Esophagus muscularis mucosa (tissue), 4 donors: Measurements from ENCODE around the gene RAPGEF1.

Source experiments
- CTCF ChIP-seq, 3 experiments: fragments of 200-600 bp in 2 of 3; fragments of 450-650 bp in 1 of 3; sonication (generic) in 2 of 3; IDR thresholded peaks; one replicate each; pipeline ENCODE4 v1.5.1; 2017 to 2019; ENCODE audit warnings: antibody characterized with exemption in 3 of 3, mild to moderate bottlenecking in 2 of 3, moderate library complexity in 1 of 3
- EP300 ChIP-seq: sonication (generic); formaldehyde crosslinking; IDR thresholded peaks from one replicate; pipeline ENCODE4 v1.6.1; 2017; ENCODE audit warnings: antibody characterized with exemption
- POLR2A ChIP-seq: fragments of 450-650 bp; IDR thresholded peaks from one replicate; pipeline ENCODE4 v1.6.1; 2017; ENCODE audit warnings: antibody characterized with exemption, moderate library complexity, mild to moderate bottlenecking, low read depth

GRCh38 chr9:131724683-131725082 is 15.2 kb downstream of the RAPGEF1 start:
- no peak for TF ChIP-seq POLR2A
- no peak for TF ChIP-seq CTCF (IDR thresholded peaks at IDR 0.05)
- TF ChIP-seq EP300 = no peak
